DMS 273 (cell line): ENCODE results near the gene SHC4.

Source experiments
- DNase-seq: peaks from one replicate; lab custom pipeline; 2025; ENCODE audit not compliant: unreplicated experiment; lab: John Stamatoyannopoulos, UW

SHC4 gene

DNA sequence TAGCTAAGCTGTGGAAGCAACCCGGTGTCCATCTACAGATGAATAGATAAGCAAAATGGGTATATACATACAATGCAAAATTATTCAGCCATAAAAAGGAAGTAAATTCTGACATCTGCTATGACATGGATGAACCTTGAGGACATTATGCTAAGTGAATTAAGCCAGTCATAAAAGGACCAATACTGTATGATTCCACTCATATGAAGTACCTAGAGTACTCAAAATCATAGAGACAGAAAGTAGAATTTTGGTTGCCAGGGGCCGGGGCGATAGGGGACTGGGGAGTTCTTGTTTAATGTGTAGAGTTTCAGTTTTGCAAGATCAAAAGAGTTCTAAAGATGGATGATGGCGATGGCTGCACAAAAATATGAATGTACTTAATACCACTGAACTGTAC is 75.5 kb downstream of the SHC4 start:
- DNase-seq: no peak

GRCh38 chr15:48887144-48887543 is 76.6 kb downstream of the SHC4 start:
- peak; percentile 46 for DNase-seq

GRCh38 chr15:48883699-48884098 is 80.0 kb downstream of the SHC4 start:
- no peak for DNase-seq

DNA sequence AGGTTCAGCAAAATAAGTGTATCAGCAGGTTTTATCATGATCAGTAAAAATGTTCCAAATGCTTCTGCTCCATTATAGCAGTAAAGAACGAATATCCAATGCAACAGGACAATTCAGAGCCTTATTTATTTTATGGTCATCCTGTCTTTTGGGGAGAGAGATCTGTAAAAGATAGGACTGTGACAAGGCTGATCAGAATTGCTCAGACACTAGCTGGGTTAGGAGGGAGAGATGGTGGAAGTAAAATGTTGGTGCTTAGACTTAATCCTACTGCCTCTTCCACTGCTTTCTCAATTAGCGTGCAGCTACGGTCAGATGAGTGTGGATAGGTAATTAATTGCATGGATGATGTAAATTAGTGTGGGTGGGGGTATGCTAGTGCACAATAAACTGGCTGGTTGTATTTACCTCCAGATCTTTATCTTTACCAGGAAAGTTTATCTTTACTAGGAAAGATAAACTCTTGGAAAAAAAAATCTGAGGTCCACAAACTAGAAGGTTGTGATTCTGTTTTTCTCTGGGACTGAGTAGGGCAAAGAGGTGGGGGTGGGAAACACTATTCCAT is 83.6 kb downstream of the SHC4 start:
- no peak for DNase-seq

DNA sequence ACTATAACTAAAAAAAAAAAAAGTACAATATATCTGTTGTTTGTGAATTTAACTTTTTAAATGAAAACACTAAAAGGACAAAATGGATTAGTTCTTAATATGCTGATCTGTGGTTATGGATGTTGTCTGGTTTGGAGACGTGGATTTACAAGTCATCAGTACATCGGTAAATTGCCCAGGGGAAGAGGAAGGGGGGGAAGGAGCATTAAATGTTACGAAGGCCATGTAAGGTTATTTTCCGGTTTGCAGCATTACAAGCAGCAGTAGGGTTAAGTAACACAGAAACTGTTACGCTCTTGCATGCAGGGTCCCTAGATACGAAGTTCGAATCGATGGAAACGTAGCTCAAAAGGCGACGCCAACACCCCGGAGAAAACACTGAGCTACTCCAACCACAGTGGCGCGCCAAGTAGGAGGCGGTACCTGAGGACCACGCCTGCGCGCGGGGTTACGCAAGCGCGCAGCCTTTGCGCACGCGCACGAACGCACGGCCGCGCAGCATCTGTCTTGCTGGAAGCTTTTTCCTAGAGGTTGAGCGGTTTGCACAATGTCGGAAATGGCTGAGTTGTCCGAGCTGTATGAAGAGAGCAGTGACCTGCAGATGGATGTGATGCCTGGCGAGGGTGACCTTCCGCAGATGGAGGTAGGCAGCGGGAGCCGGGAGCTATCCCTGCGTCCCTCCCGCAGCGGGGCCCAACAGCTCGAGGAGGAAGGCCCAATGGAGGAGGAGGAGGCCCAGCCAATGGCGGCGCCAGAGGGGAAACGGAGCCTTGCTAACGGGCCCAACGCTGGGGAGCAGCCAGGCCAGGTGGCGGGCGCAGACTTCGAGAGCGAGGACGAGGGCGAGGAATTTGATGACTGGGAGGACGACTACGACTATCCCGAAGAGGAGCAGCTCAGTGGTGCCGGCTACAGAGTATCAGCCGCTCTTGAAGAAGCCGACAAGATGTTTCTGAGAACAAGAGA is 85.8 kb downstream of the SHC4 start, which contains the start of gene EID1:
Gene EID1, plus strand, starts transcription at position 505 of the 966 bp plus-strand sequence. Its CDS starts 43 bp downstream, at position 548.
- peak; percentile 95 for DNase-seq

DNA sequence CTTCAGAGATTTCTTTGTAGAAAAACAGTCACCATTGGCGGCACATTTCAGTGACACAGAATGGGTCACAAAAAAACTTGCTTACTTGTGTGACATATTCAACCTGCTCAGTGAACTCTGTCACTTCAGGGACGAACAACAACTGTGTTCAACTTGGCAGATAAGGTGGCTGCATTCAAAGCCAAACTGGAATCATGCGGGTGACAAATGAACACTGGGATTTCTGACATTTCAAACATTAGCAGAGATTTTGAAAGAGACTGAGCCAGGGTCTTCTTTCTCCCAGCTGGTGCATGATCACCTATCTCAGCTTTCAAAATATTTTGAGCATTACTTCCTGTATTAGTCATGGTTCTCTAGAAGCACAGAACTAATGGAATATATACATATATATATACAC is 87.7 kb downstream of the SHC4 start:
- DNase-seq: no peak

GRCh38 chr15:48875241-48875960 is 88.3 kb downstream of the SHC4 start:
- DNase-seq: no peak

DNA sequence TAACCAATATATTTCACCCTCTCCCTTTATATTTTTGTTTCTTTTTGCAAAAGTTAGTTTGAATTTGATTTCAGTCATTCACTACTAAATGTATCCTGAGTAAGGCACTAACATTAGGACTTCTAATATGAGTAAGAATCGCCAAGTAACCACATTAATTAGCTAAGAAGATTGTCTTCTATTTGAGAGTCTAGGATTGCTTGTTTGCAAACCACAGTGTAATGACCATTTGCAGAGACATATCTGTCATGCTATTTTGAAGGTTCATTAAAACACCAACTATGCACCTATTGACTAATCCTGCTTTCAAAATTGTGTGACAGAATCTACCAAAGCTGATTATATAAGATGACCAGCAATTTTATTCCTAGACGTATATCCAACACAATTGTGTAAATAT is 91.1 kb downstream of the SHC4 start:
- DNase-seq: no peak

DNA sequence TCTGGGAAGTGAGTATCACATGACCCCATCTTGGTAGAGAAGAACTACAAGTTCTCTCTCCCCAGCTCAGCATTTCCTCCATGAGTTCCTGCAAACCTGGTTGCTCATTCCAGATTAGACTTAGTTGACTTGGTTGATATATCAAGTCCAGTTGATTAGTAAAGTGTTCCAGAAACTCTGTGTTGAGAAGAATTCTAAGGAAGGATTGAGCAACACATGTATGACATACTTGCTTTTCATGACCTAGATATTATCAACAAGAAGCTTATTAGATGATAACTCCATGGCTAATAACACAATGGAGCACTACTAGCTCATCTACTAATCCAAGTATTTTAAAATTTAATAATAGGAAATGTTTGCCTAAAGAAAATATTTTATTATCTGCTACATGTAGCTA is 92.2 kb downstream of the SHC4 start:
- DNase-seq: no peak

- no peak for DNase-seq
These were observed 93.8 kb downstream of the SHC4 start for GRCh38 chr15:48869966-48870365.

GRCh38 chr15:48868536-48868935 is 95.2 kb downstream of the SHC4 start:
- DNase-seq: no peak

DNA sequence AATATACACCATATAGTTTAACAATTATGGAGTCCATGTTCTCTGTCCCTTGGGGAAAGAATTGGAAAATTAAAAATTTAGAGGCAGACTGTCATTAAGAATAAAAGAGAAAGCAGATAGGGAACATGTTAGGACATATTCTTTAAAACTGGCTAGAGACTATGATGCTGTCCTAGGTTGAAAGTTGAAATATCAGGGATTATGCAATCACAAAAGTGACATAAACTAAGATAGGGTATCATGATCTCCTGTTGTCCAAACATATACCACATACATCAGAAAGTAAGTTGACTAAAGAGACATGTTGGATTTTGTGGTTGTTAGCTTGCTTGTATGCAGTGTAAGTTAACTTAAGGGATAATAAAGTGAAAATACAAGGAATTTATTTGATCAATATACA is 95.7 kb downstream of the SHC4 start:
- no peak for DNase-seq

- DNase-seq: peak; percentile 65
These were observed 97.6 kb downstream of the SHC4 start for GRCh38 chr15:48866141-48866563.

DNA sequence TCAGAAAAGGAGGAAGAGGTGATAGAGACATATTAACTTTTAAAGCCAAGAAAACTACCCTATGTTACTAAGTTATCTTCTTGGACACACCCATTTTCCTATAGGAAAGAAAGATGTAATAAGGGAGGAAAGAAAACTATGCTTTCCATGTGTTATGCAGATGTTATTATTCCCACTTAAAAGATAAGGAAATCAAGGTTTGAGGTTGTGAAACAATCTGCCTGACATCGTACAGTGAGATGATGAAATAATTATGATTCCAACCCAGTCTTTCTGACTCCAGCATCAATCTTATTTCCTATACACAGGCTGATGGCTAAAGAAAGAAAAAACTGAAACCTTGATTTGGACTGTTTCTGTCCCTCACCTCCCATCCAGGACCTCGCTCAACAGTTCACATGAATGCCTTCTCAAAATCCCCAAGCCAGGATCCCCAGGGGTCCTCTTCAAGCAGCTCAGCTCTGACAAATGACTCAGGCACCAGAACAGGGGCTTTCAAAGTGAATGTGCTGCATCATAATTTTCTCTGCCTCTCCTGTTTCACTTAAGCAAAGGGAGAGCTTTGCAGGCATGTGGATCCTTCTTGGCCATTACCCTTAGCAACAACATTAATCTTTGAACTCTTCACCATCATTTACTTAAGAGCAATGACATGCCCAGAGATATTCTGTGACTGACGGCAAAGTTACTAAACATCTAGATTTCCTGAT is 98.2 kb downstream of the SHC4 start:
- no peak for DNase-seq

GRCh38 chr15:48862705-48863104 is 101.0 kb downstream of the SHC4 start:
- no peak for DNase-seq

GRCh38 chr15:48861813-48862431 is 101.8 kb downstream of the SHC4 start:
- peak; percentile 65 for DNase-seq

GRCh38 chr15:48859426-48859825 is 104.3 kb downstream of the SHC4 start:
- no peak for DNase-seq

DNA sequence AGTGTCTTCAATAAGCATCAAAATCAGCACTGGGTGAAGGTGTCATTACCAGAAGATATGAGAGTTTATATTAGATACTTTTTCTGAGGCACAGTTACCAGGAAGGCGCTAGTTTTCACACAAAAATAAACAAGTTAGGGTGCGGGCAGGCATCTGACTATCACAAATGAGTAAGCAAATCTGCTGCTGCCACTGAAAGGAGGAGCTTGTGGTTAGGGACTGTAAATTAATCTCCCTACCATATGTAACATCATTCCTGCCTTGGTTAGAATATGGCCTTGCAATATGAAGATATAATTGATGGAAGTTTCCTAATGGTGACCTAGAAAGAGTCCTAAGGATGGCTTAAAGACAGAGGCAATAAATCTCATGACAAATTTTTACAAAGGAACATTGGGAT is 105.3 kb downstream of the SHC4 start:
- peak; percentile 48 for DNase-seq

DNA sequence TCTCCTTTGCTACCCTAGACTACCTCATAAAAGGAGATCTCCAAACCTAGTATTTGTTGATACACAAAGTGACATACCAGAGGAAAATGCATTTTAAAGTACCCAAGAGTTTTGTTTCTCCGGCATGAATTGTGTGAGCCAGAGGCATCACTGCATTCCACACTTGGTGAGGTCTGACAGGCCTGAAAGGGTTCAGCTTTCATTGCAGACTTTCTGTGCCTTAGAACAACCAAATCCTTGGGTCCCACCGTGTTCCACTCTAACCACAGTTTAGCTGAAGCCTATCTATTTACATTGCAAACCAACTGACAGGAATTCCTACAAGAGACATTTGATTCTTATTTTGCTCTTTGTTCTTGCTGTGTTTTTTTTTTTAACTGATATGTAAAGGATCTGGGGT is 106.8 kb downstream of the SHC4 start:
- DNase-seq: no peak
